IPS-18c (cell line): ENCODE measurements around the gene ZNF311.
"Not testable (repeated sequence)": the region's sequence is repeated elsewhere in the genome, so short reads cannot be mapped to it uniquely, and the experiment has no call there.

Experiments used
- H3K4me3 ChIP-seq: 2 replicates; pipeline ENCODE4 v1.7.0; 2013; ENCODE audit warnings: low read depth, mild to moderate bottlenecking, low read length, moderate library complexity; ENCODE audit not compliant: insufficient read depth
- H3K9me3 ChIP-seq: one replicate; pipeline ENCODE4 v1.6.1; 2013; ENCODE audit warnings: mild to moderate bottlenecking, low read length, moderate library complexity; ENCODE audit not compliant: control insufficient read depth, insufficient read depth

Gene ZNF311

DNA sequence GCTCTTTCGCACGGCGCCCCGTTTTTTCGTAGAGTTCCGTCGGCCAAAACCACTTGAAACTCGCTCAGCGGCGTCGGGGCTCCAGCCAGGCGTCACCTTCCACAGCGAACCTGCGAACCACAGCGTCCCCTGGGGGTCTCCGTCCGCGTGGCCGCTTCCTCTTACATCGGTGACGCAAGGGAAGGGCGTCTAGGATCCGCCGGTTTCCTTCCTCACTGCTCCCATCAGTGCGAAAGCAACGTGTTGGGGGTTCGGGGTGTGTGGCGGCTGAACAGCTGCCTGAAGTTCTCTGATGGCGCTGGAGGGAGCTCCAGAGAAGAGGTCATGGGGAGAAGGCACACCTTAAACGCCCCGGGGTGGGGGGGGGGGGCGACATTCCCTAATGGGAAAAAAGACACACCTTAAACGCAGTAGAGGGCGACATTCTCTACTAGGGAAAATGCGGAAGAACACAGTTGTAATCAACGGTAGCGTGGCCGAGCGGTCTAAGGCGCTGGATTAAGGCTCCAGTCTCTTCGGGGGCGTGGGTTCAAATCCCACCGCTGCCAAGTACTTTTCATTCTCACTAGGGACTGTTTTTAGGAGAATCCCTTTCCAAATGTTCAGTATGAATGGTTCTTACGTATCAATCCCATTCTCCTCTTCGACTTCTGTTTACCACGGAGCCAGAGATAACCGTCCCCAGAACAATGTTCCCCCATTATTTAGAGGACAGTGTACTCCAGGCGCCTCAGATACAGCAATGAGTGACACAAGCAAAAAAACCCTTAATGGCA is 16.4 kb downstream of the ZNF311 start:
- Histone ChIP-seq H3K4me3 (peak overlapping the region; percentile 53), H3K9me3 (no peaks in the 10 kb centered on the region)

DNA sequence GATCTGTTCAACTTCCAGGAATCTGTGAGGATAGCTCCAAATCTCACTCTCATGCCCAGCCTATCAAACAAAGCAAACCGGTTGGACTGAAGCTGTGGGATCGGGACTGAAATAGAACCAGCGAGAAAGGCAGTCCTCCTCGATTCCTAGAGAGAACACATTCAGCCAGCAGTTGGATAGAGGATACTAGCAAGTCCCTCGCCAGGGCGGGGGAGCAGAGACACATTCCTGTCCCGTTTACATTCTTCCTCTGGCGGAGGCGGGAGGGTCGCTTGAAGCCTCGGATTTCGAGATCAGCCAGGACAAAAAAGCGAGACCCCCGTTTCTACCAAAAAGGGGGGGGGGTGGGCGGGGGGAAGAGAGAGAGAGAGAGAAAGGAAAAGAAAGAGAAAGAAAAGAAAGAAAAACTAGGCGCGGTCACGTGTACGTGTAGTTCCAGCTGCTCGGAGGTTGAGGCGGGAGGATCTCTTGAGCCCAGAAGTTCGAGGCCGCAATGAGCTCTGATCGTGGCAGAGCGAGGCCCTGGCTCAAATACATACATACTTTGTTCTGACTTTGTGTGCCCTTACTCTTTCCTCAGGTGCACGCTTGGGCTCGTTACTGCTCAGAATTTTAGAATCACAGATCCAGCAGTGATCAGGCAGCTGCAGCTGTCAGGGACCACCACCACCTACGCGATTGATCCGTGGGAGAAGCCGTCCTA is 19.5 kb downstream of the ZNF311 start:
- peak overlapping the region; percentile 38 for H3K4me3 ChIP-seq
- H3K9me3 ChIP-seq = no peaks in the 10 kb centered on the region

DNA sequence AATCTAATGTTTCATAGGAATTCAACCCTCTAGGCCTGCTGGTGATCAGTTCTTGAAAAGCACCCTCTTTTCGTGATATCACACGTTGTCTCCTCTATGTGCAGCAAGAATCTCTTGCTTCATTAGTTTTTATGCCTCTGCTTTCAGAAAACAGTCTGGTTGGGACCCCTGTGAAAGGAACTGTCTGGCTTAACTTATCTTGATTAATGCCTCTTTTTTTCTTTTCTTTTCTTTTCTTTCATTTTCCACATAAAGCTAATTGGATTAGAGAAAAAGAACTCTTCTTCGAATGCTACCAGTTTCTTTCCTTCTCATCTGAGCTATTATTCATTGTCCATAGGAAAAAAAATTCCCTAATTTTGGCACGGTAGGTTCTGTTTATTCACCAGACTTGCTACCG is 21.3 kb downstream of the ZNF311 start:
- H3K9me3 ChIP-seq = no peaks in the 10 kb centered on the region
- no peak overlapping the region for H3K4me3 ChIP-seq

DNA sequence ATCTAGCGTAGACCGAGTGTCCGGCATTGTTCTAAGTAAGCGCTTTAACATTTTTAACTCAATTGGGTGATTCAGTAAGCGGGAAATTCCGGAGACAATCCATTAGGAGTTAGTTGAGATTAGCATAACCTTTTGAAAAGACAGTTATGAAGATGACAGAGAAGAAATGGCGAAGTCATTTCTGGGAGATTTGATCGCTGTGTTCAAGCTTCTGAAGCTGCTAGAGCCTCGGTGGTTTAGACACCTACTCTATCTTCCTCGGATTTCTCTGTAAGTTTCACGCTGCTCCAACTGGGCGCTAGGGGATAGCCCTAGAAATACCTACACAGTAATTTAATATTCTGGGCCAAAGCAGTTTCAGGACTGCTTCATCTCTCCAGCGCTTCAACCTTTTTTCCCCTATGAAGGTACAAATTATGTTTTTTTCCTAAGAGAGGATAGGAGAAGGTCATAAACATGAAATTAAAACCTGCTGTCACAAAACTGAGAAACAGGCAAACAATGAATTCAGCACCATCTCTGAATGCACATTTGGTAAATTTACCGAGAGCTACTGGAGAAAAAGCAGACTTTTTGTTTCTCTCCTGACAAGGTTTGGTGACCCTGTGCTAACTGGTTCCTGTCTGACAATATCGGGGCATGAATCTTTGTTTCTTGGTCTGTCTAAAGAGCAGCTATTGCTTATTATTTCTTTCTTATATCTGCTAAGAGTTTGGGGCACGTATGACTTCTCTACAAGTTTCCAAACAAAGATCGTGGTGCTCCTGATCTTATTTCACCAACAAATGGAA is 22.4 kb downstream of the ZNF311 start:
- no peaks in the 10 kb centered on the region for H3K9me3 ChIP-seq

DNA sequence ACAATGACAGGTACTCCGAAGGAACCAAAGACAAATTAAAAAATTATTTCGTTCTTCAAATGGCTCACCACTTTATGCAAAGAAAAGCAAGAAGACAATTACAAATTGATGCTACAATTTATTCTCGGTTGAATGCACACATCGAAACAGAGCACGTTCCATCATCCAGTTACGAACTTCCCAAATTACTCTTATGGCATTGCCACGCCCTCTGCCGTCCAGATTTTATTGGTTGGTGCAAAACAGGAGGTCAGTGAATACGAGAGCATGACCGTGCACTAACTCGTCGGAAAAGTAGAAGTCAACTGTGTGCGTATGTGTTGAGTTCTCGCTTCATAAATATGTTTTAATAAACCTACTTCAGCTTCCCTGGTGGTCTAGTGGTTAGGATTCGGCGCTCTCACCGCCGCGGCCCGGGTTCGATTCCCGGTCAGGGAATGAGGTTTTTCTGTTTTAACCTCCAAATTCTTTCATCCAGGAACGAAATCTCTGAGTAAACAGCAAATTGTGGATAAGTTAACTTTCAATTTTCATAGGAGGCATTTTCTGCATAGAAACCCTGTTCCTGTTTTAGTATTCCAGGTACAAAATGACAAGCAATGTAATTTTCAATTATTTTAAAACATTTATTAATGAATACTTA is 23.2 kb downstream of the ZNF311 start:
- no peaks in the 10 kb centered on the region for H3K9me3 ChIP-seq
- H3K4me3 ChIP-seq = peak overlapping the region; percentile 80

More for the DNA sequence above, 22.4 kb downstream of the ZNF311 start:
- H3K4me3 ChIP-seq = peak overlapping the region; percentile 80

DNA sequence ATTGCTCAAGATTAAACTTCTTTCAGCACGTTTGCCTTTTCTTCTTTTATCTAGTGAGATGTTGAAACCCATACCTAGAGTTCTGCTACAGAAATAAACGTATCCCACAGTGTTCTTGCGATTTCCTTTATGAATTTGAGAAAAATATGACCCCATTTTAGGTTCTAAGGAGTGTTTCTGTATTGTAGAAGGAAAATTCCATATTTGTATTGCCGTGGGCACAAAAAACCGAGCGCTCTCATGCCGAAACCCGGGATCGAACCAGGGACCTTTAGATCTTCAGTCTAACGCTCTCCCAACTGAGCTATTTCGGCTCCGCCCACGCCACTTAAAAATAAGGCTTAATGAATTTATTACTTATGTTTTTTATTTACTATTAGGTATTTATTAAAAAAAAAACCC is 23.7 kb downstream of the ZNF311 start:
- H3K4me3 ChIP-seq = peak overlapping the region; percentile 80

DNA sequence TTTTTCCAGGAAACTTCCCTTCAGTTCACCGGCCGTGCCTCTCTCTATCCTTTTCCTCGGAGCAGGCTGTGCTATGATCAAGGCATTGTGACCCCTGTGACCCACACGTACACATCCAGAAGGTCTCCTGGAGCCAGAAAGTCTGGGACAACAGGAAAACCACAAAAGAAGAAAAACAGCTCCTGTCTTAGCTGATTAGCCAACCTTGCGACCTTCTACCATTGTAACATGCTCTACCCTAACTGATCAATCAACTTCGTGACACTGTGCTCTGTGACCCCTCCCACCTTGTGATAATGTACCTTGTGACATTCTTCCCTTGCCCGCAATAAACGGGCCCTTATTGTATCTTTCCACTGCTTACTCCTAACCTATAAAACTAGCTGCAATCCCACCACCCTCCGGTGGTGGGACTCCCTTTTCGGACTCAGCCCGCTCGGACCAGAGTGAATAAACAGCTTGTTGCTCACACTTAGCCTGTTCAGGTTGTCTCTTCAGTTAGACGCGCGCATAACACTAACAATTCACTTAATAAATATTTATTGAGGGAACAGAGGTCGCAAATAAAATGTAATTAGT is 24.2 kb downstream of the ZNF311 start:
- no peaks in the 10 kb centered on the region for H3K9me3 ChIP-seq
- peak overlapping the region; percentile 80 for H3K4me3 ChIP-seq

More for the DNA sequence above, 23.7 kb downstream of the ZNF311 start:
- H3K9me3 ChIP-seq = no peaks in the 10 kb centered on the region

DNA sequence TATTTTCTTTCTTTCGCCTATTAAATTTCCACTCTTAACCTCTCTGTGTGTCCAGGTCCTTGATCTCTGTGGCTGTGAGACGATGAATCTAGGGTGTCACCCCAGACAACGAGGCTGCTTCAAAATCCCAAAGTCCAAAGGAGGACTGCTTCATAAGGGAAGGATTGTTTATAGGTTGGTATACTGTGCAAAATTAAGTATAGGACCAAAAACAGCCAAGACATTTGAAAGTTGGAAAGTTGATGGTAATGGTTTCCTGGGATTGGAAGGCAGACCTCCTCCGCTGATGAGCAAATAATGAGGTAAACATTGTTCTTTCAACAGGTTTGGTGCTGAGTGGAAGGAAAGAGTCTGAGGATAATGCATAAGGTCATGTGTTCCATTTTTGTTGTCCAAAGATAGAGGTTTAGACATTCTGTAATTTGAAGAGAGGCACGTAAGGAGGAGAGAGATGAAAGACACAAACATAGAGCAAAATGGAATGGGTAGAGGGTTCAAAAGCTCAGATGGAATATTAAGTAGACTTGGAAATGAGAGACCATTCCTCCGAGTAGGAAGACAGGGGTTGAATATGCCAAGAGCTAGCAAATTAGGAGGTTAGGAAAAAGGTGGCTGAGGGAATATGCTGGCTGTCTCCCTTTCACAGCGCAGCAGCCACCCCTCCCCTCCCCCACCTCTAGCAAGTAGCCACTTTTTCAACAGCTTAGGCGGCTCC is 24.8 kb downstream of the ZNF311 start:
- H3K9me3 ChIP-seq = no peaks in the 10 kb centered on the region
- peak overlapping the region; percentile 80 for H3K4me3 ChIP-seq

DNA sequence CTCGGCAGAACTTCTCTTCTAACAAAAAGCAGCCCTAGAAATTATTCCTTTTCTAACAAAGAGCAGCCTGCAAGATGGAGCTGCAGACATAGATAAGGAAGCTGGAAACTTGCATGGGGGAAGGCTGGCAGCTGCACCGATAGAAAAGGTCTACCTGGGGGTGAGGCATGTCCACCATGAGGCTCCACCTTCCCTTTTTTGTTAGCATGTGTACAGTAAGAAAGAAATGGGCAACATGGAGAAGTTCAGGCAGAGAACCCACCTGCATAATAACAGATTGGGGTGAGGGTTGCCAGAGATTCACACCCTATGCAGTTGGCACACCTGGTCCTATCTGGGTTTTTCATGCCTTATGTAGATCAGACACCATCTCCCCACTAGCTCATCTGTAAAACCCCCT is 25.4 kb downstream of the ZNF311 start:
- Histone ChIP-seq H3K9me3 (no peaks in the 10 kb centered on the region), H3K4me3 (no peak overlapping the region)

DNA sequence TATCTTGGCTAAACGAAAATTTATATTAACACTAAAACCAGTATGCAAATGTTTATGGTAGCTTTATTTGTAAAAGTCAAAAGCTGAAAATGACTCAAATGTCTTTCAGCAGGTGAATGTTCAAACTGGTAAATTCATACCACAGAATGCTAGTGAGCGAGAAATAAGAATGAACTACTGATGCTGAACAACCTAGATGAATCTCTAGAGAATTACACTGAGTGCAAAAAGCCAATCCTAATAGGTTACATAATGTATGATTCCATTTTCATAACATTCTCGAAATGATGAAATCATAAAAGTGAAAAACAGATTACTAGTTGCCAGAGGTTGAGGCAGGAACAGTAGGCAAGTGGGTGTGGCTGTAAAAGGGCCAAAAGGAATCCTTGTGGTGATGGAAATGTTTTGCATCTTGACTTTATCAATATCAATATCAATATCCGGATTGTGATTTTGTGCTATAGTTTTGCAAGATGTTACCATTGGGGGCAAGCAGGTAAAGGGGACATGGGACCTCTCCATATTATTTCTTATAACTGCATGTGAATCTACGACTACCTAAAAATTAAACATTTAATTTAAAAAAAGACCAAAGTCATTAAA is 26.1 kb downstream of the ZNF311 start:
- H3K9me3 ChIP-seq = no peaks in the 10 kb centered on the region
- no peak overlapping the region for H3K4me3 ChIP-seq

DNA sequence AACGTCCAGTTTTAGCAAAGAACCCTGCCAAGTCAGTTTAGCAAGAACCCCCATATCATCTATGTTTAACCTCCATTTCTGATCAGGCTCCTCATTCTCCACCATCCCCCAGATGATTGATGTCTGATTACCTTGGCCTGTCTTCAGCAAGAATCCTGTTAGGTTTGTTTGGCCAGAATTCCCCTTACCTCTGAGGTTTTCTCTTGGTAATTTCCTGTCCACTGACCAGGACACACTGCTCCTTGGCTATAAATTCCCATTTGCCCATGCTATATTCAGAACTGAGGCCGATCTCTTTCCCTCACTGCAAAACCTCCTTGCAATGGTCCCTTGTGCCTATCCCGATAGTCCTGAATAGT is 27.0 kb downstream of the ZNF311 start:
- H3K9me3 ChIP-seq = no peaks in the 10 kb centered on the region
- no peak overlapping the region; the same call in 1 of the 2 replicates for H3K4me3 ChIP-seq

DNA sequence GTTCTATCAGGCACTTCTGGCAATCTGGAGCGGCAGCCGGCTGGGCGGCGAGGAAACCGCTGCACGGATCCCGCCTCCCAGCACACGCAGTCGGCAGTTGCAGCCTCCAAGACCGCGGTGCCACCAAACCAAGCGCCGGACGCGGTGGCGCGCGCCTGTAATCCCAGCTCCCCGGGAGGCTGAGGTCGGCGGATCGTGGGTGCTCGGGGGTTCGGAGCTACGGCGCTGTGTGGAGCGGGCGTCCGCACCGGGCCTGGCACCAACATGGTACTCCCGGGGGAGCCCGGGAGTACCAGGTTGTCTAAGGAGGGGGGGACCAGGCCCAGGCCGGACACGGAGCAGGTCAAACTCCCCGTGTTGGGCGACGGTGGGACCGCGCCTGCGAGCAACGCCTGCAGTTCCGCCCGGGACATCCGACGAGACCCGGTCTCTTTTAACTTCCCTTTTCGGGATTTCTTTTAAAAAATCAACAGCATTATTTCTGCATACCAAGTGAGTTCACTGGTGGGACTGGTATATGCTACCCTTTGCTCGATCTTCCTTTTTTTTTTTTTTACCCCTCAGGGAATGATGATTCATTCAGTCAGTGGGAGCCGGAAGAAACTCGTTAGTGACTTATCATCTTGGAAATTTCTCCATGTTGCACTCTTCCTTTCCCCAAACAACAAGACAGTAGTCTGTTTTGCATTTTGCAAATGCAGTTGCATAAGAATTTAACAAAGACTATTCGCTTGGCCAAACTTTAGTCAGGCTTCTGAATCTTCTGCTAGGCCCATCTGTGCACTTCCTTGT is 27.6 kb downstream of the ZNF311 start:
- Histone ChIP-seq H3K9me3 (no peaks in the 10 kb centered on the region), H3K4me3 (peak overlapping the region; percentile 63)

DNA sequence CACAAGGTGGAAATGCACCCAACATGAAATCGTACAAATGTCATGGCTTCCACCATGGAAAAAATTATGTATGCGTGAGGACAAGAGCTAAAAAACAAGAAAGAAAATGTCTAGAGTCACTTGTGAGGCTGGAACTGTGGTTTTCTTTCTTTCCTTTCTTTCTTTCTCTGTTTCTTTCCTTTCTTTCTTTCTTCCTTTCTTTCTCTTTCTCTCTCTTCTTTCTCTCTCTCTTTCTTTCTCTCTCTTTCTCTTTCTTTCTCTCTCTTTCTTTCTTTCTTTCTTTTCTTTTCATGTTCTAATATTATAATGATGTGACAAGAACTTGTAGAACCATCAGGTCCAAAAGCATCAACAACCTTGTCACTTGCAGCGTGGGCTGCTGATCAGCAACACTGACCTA is 28.4 kb downstream of the ZNF311 start:
- Histone ChIP-seq H3K4me3 (peak overlapping the region; percentile 63; the same call in 1 of the 2 replicates), H3K9me3 (no peaks in the 10 kb centered on the region)

DNA sequence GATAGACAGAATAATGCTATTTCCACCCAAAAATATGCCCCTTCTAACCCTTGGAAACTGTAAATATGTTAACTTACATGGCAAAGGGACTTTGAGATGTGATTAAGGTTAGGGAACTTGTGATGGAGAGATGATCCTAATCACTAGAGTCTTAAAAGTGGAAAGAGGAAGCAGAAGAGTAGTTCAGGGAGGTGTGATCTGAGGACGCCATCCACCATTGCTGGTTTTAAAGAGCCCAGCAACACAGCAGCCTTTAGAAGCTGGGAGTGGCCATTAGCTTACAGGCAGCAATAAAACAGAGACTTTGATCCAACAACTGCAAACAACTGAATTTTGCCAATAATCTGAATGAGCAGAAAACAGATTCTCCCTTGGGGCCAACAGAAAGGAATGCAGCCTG is 30.6 kb downstream of the ZNF311 start:
- Histone ChIP-seq H3K9me3 (no peaks in the 10 kb centered on the region), H3K4me3 (no peak overlapping the region)

DNA sequence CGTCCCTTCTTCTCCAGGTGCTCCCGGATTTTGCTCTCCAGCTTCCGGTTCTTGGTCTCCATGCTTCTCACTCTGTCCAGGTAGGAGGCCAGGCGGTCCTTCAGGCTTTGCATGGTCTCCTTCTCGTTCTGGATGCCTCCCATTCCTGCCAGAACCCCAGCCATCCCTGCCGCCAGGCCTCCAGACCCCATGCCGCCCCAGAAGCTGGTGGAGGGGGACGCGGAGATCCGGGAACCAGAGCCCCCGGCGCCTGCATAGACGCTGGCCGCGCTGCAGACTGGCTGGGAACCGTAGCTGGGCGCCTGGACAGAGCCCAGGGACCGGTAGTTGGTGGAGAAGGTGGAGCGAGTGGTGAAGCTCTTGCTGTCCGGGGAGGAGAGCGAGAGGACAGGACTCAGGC is 35.1 kb downstream of the ZNF311 start:
- H3K9me3 ChIP-seq, H3K4me3 ChIP-seq: not testable (repeated sequence)
